ENCODE measurements around the gene MERTK.

MERTK gene

DNA sequence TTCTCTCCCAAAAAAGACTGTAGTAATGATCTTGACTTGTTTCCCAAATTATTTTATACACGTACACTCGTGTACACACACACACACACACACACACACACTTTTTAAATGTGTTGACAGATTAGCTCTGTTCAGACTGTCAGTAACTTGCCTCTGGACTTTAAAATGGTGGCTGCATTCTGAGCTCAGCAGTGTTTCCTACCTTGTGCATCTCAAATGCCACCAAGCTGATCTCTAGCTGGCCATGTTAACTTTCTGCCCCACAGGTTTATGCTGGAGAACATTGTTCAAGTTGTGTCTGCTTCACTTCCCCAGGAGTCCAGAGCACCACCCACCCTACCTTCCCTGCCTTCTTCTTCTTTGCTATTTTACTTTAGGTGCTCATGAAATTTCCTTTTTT is 83.3 kb downstream of the MERTK start:
- DNase-seq = no peak

DNA sequence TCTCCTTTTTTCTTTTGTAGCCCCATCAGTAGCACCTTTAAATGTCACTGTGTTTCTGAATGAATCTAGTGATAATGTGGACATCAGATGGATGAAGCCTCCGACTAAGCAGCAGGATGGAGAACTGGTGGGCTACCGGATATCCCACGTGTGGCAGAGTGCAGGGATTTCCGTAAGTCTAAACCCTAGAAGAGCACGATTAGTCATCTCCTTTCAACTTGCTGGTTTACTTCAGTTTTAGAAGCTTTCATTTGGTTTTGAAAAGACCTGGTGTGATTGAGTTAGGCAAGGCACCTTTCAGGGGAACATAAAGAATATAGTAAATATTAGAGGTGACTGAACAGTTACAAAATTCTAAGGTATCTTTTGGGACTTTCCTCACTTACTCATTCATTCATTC is 84.4 kb downstream of the MERTK start:
- no peak for DNase-seq

DNA sequence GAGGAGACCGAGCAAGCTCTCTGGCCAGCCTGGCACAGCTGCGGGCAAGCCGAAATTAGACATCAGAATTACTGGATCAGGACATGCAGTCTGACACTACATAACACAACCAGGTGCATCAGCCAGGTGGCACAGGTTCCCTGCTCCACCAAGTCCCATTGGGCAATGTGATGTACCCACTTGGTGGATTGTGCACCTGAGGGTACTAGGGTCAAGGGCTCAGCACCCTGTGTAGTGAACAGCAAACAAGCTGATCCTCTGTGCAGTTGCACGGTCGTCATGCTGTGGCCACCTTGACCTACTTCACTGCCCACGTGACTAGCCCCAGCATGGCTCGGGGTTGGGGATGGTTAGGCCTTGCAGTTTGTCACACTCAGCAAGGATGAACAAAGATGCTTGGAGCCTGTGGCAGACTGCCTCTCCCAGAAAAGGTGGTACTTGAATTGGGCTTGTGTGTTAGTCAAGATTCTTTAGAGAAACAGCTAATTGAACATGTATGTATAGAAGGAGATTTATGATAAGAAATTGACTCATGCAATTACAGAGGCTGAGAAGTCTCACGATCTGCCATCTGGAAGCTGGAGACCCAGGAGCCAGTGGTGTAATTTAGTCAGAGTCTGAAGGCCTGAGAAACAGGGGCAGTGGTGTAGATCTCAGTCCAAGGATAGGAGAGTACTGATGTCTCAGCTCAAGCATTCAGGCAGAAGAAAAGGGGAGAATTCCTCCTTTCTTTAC is 85.2 kb downstream of the MERTK start:
- no peak for DNase-seq

DNA sequence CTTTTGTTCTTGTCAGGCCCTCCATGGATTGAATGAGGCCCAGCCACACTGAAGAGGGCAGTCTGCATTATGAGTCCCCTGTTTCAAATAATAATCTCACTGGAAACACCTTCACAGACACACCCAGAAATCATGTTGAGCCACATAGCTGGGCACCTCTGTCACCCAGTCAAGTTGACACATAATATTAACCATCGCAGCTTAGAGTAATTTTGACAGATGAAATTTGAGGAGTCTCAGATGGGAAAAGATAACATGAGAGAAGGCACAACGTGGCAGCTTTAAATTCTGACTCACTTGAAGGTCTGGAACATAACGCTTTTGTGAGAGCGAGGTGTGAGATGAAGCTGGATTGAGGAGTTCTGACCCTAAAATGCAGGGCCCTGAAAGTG is 85.8 kb downstream of the MERTK start:
- no peak for DNase-seq

DNA sequence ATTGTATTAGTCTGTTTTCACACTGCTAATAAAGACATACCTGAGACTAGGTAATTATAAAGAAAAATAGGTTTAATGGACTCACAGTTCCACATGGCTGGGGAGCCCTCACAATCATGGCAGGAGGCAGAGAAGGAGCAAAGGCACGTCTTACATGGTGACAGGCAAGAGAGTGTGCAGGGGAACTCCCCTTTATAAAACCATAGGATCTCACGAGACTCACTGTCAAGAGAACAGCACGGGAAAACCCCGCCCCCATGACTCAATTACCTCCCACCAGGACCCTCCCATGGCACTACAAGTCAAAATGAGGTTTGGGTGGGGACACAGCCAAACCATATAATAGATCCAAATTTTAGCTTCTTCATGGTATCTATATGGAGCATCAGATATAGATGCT is 87.1 kb downstream of the MERTK start:
- no peak for DNase-seq

DNA sequence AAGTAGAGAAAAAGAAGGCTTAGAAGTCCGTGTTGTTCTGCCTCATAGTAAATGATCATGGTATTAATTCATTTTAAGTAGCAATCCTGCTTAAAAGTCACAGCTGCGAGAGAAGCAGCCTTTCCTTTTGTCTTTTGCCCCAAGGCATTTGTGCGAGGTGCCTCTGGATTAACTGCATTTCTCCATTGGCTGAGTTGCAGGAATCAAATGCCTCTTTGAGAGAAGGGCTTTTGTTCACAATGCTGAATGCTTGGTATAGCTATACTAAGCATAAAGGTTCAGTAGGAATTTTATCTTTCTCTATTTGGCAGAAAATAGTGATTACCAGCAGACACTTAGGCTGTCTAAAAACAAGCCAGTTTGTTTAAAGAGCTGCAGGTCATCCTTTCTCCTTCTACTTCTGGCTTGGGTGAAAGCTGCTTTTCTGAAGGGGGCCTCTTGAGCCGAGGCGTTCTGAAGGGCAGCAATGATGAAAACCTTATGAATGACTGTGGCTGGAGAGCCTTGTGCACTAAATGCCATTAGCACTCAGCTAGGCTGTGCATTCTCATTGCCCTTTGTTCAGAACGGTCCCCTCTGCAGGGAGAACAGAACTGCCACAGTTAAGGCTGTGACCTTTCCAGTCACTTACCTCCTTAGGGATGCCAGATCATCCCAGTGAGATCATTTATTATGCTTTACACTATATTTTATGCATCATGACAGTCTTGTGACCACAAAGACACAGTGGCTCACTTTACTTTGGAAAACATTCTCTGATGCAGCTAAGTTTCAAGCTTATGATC is 87.9 kb downstream of the MERTK start:
- DNase-seq = no peak

DNA sequence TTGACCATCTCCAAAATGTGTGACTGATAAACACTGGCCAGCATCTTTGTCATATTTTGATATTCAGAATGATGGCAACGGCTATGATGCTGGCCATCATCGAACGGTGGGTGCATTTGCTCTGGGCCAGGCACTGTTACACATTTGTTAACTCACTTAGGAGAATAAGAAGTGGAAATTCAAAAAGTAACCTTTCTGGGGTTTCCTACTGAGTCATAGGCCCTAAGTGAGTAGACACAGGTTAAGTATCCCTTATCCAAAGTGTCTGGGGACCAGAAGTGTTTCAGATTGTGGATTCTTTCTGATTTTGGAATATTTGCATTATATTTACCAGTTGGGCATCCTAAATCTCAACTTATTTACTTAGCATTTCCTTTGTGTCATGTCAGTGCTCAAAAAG is 92.0 kb downstream of the MERTK start:
- no peak for DNase-seq

DNA sequence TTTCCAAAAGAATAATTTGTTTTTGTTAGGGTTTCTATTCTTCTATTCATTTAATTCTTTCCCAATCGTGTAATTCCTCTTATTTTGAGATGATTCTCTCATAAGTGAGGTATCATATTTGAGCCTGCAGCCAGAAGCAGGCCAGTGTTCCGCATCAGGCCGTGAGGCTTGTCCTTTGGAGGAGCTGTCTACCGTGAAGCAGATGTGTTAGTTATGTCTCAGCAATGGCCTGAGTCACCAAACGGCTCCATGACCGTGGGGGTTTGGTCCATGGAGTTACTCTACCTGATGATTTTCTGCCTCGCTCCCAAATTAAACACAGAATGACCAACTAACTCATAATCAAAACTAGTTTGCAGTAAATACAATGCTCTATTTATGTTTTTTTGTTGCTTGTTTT is 92.4 kb downstream of the MERTK start:
- DNase-seq = no peak

DNA sequence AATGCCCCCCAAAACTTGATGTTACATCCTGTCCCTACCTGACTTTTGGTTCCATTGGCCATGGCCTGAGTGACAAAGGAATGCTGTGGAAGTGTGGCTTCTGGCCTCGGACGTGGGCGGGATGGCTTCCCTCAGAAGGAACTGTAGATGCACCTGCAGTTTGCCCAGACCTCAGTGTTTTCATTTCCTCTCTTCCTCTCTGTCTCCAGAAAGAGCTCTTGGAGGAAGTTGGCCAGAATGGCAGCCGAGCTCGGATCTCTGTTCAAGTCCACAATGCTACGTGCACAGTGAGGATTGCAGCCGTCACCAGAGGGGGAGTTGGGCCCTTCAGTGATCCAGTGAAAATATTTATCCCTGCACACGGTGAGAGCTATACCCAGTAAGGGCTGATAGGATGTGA is 95.6 kb downstream of the MERTK start:
- DNase-seq = no peak

DNA sequence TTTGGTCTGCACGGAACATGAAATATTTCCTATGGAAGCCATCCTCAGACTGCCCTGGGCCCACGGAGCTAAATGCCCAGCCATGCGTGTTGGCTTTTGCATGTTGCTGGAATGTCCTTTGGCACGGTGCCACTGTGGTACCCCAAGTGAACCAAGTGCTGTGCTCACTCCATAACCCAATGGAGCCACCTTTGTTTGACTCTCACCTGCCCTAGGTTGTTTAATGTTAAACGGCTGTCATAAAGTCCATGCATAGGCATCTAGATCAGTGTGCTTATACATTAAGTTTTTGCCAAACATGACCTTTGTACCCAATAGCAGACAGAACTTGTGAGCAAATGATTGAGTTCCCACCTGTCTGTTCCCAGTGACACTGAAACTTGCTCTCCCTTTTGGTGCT is 96.7 kb downstream of the MERTK start:
- DNase-seq = no peak

DNA sequence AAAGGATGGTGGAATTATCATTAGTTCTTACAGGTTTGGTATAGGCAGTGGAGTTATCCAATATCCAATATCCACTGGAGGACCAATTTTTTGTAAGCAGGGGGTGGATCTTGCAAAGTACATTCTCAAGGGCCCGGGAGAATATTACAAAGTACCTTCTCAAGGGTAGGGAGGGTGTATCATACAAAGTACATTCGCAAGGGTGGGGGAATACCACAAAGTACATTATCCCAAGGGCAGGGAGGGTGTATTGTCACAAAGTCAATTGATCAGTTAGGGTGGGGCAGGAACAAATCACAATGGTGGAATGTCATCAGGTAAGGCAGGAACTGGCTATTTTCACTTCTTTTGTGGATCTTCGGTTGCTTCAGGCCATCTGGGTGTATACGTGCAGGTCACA is 101.4 kb downstream of the MERTK start:
- no peak for DNase-seq

DNA sequence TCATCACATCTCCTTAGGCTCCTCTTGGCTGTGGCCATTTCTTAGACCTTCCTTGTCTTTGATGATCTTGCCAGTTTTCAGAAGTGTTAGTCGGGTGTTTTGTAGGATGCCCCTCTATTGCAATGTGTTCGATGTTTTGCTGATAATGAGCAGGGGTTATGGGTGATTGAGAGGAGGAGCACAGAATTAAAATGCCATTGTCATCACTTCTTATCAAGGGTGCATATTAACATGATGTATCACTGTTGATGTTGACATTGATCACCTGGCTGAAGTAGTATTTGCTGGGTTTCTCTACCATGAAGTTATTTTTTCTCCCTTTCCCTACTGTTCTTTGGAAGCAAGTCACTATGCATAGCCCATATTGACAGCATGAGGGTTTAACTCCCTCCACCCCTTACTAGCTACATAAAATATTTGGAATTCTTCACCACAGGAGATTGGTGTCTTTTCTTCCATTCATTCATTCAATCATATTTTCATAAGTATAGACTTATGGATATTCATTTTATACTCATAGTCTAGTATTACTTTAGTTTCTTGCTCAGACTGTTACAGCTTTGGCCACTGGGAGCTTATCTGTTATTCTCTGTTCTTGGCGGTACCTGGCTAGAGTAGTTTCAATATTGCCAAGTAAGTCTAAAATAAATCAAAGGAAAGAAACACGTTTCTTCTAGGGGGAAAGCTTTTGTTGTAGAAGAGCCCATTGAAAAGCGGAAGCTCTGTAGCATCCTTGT is 102.2 kb downstream of the MERTK start:
- no peak for DNase-seq

DNA sequence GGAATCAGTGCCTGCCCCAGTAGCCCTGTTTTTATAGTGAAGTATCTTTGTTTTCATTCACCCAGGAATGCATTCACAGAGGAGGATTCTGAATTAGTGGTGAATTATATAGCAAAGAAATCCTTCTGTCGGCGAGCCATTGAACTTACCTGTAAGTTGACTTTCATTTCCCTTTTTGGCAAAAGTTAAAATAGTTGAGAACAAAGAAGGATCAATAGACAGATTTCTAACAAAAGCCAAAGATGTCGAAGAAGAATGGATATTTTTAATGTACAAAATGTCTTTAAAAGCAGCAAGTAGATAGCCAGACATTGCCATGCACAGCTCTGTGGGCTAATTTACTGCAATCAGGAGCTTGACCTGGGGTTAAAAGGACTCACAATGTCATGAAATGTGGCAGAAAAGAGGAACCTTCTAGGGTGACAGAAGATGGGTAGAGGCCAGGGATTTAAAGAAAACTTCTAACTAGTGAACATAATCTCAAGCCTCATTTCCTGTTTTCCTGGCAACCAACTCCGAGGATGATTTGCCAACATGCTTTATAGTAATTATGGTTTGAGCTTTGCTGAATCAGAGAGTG is 102.8 kb downstream of the MERTK start:
- no peak for DNase-seq

DNA sequence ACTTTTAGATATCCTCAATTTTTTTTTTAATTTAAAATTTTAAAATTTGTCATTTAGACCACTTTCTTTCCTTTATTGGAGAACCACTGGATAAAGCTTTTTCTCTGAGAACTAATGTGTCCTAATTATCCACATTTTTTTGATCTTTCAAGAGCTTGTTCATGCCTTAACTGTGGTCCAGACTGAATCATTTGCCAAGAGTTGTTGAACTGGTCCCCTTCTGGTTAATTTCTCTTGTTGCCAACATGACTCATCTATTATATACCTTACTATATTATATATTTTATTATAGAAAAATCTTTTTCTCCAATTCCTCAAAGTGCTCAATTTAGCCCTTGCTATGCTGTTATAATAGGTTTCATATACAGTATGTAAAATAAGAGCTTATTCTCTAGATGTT is 103.5 kb downstream of the MERTK start:
- no peak for DNase-seq

DNA sequence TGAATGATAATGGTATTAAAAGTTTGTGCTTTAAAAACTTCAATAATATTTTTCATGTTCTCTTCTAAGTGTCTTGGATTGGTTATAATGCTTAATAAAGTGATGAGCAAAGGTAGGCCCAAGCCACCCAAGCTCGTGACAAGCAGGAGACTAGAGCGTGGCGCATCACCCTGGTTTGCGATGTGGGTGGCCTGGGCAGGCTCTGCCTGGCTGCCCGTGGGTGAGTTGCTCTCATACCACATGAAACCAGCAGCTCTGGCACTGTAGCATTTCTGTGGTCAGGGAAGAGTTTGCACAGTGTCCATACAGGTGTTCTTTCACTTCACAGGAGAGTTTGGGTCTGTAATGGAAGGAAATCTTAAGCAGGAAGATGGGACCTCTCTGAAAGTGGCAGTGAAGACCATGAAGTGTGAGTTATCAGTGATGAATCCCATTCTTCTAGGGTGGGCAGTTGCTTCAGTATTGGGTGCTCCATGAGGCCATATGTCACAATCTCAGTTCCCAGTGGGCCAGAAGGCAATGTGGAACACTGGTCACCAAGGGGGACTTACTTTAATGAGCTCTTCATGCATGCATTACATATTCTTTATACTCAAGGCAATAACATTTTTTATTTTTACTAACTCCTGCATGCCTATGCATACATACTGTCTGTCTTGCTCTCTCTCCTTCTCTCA is 105.3 kb downstream of the MERTK start:
- DNase-seq = no peak

DNA sequence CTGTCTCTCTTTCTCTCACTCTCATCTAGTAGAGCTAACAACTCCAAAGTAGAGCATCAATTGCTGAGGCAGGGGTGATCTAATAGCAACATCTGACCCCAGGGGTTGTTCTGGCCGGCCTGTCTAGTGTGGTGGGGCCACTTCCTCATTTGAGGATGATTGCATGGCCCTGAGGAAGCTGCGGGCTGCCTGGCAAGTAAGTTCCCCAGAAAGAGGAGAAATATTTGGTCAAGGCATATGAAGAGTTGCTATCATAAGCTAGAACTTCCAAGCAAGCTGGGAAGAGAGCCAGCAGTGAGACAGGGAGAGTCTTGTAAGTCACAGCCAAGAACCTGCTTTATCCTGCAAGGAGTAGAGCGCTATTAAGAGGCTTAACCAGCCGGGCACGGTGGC is 105.8 kb downstream of the MERTK start:
- no peak for DNase-seq

DNA sequence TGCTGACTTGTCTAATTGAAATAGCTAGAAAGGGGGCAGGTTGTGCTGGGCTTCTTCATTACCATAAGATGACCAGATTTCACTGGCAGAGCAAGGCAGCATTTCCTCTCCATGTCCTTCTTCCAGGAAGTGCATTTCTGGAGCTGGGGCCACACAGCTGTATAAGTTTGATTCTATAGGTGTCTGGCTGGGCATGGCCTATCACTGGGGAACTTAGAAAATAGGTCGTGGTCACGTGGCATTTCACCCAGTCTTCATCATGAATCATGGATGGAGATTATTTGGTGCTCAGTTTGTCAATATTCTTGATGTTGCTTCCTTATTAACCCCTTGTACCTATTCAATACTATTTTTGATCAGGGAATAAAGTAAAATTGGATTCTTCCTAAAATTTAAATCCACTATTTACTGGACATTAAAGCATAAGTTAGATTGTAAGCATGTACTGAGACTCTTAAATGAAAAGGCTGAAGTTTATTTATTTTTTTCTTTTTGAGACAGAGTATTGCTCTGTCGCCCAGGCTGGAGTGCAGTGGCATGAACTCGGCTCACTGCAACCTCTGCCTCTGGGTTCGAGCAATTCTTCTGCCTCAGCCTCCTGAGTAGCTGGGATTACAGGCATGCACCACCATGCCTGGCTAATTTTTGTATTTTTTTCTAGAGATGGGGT is 107.1 kb downstream of the MERTK start:
- no peak for DNase-seq

DNA sequence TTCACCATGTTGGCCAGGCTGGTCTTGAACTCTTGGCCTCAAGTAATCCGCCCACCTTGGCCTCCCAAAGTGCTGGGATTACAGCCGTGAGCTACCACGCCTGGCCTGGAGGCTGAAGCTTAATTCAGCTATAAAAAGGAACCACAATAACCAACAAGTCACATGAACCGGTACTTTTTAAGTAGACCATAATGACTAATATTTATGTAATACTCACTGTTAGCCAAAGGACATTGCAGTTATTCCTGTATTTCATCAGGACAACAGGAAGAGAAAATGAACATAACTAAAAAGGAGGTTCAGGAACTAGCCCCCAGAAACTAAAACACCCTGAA is 107.6 kb downstream of the MERTK start:
- no peak for DNase-seq

DNA sequence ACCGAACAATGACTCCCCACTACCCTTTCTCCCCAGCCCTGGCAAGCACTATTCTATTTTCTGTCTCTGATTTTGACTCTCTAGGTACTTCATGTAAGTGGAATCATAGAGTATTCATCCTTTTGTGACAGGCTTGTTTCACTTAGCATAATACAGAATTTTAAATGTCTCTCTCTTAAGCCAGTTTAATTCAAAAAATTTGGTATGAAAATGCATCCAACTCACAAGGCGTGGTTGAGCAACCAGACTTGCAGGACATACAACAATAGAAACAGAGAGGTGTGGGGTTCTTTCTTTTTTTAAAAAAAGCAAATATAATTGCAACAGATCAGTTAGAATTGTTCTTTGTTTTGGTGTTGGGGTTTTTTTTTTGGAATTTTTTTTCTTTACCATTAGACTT is 109.1 kb downstream of the MERTK start:
- no peak for DNase-seq

DNA sequence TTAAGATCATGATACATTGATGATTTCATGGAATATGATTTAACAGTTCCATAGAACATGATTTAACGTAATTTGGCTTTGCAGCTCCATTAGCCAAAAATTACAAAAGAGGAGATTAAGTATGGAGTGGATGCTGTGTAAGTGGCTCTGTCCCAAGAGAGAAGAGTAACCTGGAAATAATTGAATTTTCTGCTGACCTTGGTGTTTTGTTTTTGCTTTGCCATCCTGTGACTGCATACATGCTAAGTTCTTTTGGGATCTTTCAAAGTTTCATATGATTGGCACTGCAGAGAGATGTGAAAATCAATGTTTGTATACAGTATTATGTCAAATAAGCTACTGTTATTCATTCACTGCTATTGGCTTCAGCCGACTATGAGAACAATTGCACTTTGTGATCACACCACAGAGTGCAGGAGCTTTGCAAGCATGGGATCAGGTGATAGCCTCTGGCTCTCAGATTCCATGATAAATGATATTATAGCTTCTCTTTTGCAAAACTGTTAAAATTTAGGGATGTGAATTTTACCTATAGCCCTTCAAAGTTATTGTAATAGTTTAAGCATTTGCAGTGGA is 110.6 kb downstream of the MERTK start:
- no peak for DNase-seq

DNA sequence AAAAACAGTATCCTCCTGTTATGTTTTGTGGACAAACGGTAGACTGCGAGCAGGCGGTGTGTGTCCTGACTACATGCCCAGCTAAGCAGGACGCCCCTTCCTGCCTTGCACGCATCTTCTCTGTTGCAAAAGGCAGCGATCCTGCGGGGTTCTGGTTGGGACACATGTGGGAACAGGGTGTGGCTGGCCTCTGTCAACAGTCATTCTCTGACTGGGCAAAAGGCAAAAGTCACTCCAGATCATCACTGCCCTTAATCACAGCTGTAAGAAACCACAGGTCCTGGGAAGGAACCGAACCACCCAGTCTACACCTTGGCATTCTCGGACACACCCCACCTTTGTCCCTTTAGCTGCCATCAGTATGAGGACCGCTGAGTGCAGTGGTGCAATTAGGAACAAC is 112.3 kb downstream of the MERTK start:
- DNase-seq = no peak

DNA sequence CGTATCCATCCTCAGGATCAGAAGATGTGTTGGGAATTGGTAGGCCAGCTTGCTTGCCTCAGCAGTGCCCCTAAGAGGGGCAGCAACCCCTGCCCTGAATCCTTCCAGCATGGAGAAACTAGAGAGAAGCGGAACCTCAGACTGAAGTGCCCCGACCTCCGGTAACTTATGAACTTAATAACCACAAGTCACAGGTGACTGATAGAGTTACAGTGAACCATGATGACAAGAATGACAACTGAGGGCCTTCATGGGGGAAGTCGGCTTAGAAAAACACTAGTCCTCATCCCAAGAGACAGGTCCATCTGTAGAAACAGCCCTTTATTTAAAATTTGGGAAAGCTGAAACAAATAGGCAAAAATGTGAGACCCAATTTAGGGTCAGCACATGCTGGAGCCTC is 114.1 kb downstream of the MERTK start:
- DNase-seq = no peak

Data from left hindlimb (tissue), 1 donor.